ENCODE measurements around the gene JAK1. TPM values are rescaled to one million over a fixed set of nuclear protein-coding genes. Genes with fewer than 3 reads are reported as not detected.
A peak's percentile ranks its signal among the peaks of the same experiment; 100 is the strongest.
"Not testable (repeated sequence)": the region's sequence is repeated elsewhere in the genome, so short reads cannot be mapped to it uniquely, and the experiment has no call there.

Gene JAK1
- total RNA-seq, 1 experiment from 2014 or later, result 339 TPM

DNA sequence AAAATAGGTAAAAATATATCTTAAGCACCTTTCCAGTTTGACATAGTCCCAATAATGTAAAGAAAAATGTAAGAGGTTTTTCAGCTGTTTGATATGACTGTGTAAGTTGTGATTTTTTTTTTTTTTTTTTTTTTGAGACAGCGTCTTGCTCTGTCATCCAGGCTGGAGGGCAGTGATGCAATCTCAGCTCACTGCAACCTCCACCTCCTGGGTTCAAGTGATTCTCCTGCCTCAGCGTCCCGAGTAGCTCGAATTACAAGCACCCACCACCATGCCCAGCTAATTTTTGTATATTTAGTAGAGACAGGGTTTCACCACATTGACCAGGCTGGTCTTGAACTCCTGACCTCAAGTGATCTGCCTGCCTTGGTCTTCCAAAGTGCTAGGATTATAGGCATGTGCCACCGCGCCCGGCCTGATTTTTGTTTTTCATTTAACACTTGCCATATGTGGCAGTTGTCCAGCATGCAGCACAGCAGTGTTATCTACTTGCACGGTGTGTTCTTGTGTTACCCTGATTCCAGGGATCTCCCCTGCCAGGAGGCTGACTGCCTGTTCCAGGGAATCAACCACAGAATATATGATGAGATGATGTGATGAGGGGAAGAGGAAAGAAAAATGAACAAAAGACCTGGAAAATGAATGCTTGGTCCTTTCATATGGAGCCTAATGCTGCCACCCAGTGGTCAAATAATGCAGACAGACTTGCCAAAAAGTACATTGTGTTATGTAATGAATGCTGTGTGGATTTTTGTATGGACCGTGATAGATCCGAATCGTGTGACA lies 142.5 kb downstream of the JAK1 start:
- no TSS peak for BruUV-seq (replicated peaks)
- Histone ChIP-seq H3K27ac (ENCODE audit: low read depth, low read length, poor library complexity, severe bottlenecking) (peak overlapping the region; percentile 50), H3K4me1 (ENCODE audit: insufficient read depth, low read length, poor library complexity, severe bottlenecking) (peaks cover 42% of the 10 kb centered on the region), H3K9me3 (ENCODE audit: low read depth, low read length, poor library complexity, severe bottlenecking) (no peaks in the 10 kb centered on the region), H3K36me3 (ENCODE audit: insufficient read depth, low read length, poor library complexity, severe bottlenecking) (peaks cover 11% of the 10 kb centered on the region), H3K4me3 (ENCODE audit: low read depth, low read length, poor library complexity, severe bottlenecking) (no peak overlapping the region), H3K27me3 (replicated peaks; ENCODE audit: insufficient read depth, low read depth, low read length, poor library complexity) (no peaks in the 10 kb centered on the region)
- intact Hi-C loops (cut with micrococcal nuclease; ENCODE audit: unreplicated experiment), result loop anchor here (1.0 to 10.0 kb wide), 7 partner anchors 80 to 1207 kb away; no protein-coding TSS in a partner anchor
- ChIA-PET CTCF (interaction anchor here (0.6 to 1.2 kb wide), 6 partner anchors 78 to 581 kb away, joined by 3 to 14 read pairs (median 5); partner anchors contain the start of gene RAVER2), POLR2A (ENCODE audit: low non-redundant PET) (interaction anchor here (0.6 kb wide), 2 partner anchors 347 to 1306 kb away, joined by 5 to 15 read pairs; no protein-coding TSS in a partner anchor)
- peak; percentile 94 for DNase-seq (ENCODE audit: low spot score)
- TF ChIP-seq EZH2 (IDR thresholded peaks at IDR 0.05; ENCODE audit: borderline replicate concordance, low read depth, low read length, poor library complexity, severe bottlenecking) (no peak), CTCF (conservative IDR thresholded peaks at IDR 0.05; ENCODE audit: low read depth, low read length) (peak; percentile 93)

- CTCF ChIA-PET, result interaction anchor here (1.2 kb wide), 1 partner anchor 218 kb away, joined by 4 read pairs; no protein-coding TSS in a partner anchor
- Histone ChIP-seq H3K36me3 (ENCODE audit: insufficient read depth, low read length, poor library complexity, severe bottlenecking) (peaks cover 11% of the 10 kb centered on the region), H3K27me3 (replicated peaks; ENCODE audit: insufficient read depth, low read depth, low read length, poor library complexity) (no peaks in the 10 kb centered on the region), H3K9me3 (ENCODE audit: low read depth, low read length, poor library complexity, severe bottlenecking) (no peaks in the 10 kb centered on the region), H3K27ac (ENCODE audit: low read depth, low read length, poor library complexity, severe bottlenecking) (peak overlapping the region; percentile 50), H3K4me1 (ENCODE audit: insufficient read depth, low read length, poor library complexity, severe bottlenecking) (peaks cover 30% of the 10 kb centered on the region), H3K4me3 (ENCODE audit: low read depth, low read length, poor library complexity, severe bottlenecking) (no peak overlapping the region)
- intact Hi-C loops (cut with micrococcal nuclease; ENCODE audit: unreplicated experiment), result loop anchor here (5.0 to 10.0 kb wide), 3 partner anchors 270 to 1205 kb away; no protein-coding TSS in a partner anchor
- POLR2A ChIA-PET (ENCODE audit: low non-redundant PET), result no interaction called here
- BruUV-seq (replicated peaks), result no TSS peak
- DNase-seq (ENCODE audit: low spot score), result no peak
- TF ChIP-seq CTCF (conservative IDR thresholded peaks at IDR 0.05; ENCODE audit: low read depth, low read length), result no peak
- no peak for TF ChIP-seq EZH2 (IDR thresholded peaks at IDR 0.05; ENCODE audit: borderline replicate concordance, low read depth, low read length, poor library complexity, severe bottlenecking)
These were observed 143.7 kb downstream of the JAK1 start for GRCh38 chr1:64822621-64823020.

GRCh38 chr1:64820572-64820971 lies 145.8 kb downstream of the JAK1 start:
- POLR2A ChIA-PET (ENCODE audit: low non-redundant PET); CTCF ChIA-PET: not testable (repeated sequence)

GRCh38 chr1:64817364-64817763 lies 149.0 kb downstream of the JAK1 start:
- H3K9me3 ChIP-seq (ENCODE audit: low read depth, low read length, poor library complexity, severe bottlenecking); CTCF ChIA-PET; BruUV-seq (replicated peaks); H3K27ac ChIP-seq (ENCODE audit: low read depth, low read length, poor library complexity, severe bottlenecking); DNase-seq (ENCODE audit: low spot score); H3K27me3 ChIP-seq (replicated peaks; ENCODE audit: insufficient read depth, low read depth, low read length, poor library complexity); intact Hi-C loops (cut with micrococcal nuclease; ENCODE audit: unreplicated experiment); H3K4me1 ChIP-seq (ENCODE audit: insufficient read depth, low read length, poor library complexity, severe bottlenecking); POLR2A ChIA-PET (ENCODE audit: low non-redundant PET); H3K4me3 ChIP-seq (ENCODE audit: low read depth, low read length, poor library complexity, severe bottlenecking): not testable (repeated sequence)
- H3K36me3 ChIP-seq (ENCODE audit: insufficient read depth, low read length, poor library complexity, severe bottlenecking), result peaks cover 30% of the 10 kb centered on the region

More at GRCh38 chr1:64820572-64820971, 145.8 kb downstream of the JAK1 start:
- not testable (repeated sequence) for H3K9me3 ChIP-seq (ENCODE audit: low read depth, low read length, poor library complexity, severe bottlenecking); H3K27ac ChIP-seq (ENCODE audit: low read depth, low read length, poor library complexity, severe bottlenecking); BruUV-seq (replicated peaks); H3K4me3 ChIP-seq (ENCODE audit: low read depth, low read length, poor library complexity, severe bottlenecking); H3K27me3 ChIP-seq (replicated peaks; ENCODE audit: insufficient read depth, low read depth, low read length, poor library complexity); DNase-seq (ENCODE audit: low spot score)
- intact Hi-C loops (cut with micrococcal nuclease; ENCODE audit: unreplicated experiment), result loop anchor here (5.0 to 10.0 kb wide), 3 partner anchors 268 to 1203 kb away; no protein-coding TSS in a partner anchor
- Histone ChIP-seq H3K4me1 (ENCODE audit: insufficient read depth, low read length, poor library complexity, severe bottlenecking) (peaks cover 17% of the 10 kb centered on the region), H3K36me3 (ENCODE audit: insufficient read depth, low read length, poor library complexity, severe bottlenecking) (peaks cover 20% of the 10 kb centered on the region)
